NCI-H748 (cell line): ENCODE measurements around the gene CFAP100.

Source experiments
- DNase-seq: peaks from one replicate; lab custom pipeline; 2025; ENCODE audit not compliant: unreplicated experiment; lab: John Stamatoyannopoulos, UW

CFAP100 gene

GRCh38 chr3:126475413-126476114 lies 80.9 kb downstream of the CFAP100 start, which contains the start of gene ZXDC:
ZXDC (minus strand) TSS chr3:126475891; CDS start chr3:126475865, 26 bp downstream.
- DNase-seq = peak; percentile 89

- DNase-seq = peak; percentile 69
Measured at GRCh38 chr3:126476166-126477060, 81.7 kb downstream of the CFAP100 start.

GRCh38 chr3:126477061-126477380 lies 82.3 kb downstream of the CFAP100 start:
- DNase-seq = no peak

- no peak for DNase-seq
Measured at GRCh38 chr3:126478581-126479310, 84.0 kb downstream of the CFAP100 start.

GRCh38 chr3:126479642-126480041 lies 84.9 kb downstream of the CFAP100 start:
- DNase-seq = no peak

GRCh38 chr3:126480206-126480605 lies 85.5 kb downstream of the CFAP100 start:
- DNase-seq = no peak

GRCh38 chr3:126480861-126481260 lies 86.2 kb downstream of the CFAP100 start:
- no peak for DNase-seq

GRCh38 chr3:126481808-126482502 lies 87.2 kb downstream of the CFAP100 start:
- DNase-seq = no peak

- DNase-seq = no peak
Measured at GRCh38 chr3:126482503-126483255, 88.0 kb downstream of the CFAP100 start.

GRCh38 chr3:126483321-126483761 lies 88.6 kb downstream of the CFAP100 start:
- DNase-seq = no peak

GRCh38 chr3:126484148-126484547 lies 89.4 kb downstream of the CFAP100 start:
- no peak for DNase-seq

GRCh38 chr3:126484662-126485061 lies 90.0 kb downstream of the CFAP100 start:
- DNase-seq = no peak

GRCh38 chr3:126485176-126485897 lies 90.6 kb downstream of the CFAP100 start:
- DNase-seq = no peak

- DNase-seq = no peak
Measured at GRCh38 chr3:126485956-126486355, 91.2 kb downstream of the CFAP100 start.
